ENCODE measurements around the gene ZDBF2. TPM values are rescaled to one million over a fixed set of nuclear protein-coding genes. Genes with fewer than 3 reads are reported as not detected.

The ZDBF2 gene
- total and polyA plus RNA-seq, 7 donors: 1.4 to 20.8 (median 7.1) TPM

GRCh38 chr2:206305523-206306245 lies 31.2 kb downstream of the ZDBF2 start:
- peaks cover 5 to 32% of the 10 kb centered on the region in 2 donors for H3K36me3 ChIP-seq (ENCODE audit: insufficient read depth in 1 of 2, low read depth in 1 of 2)
- no peak for TF ChIP-seq CTCF (IDR thresholded peaks at IDR 0.05)
- H3K4me3 ChIP-seq: no peak overlapping the region
- no peak overlapping the region for H3K27ac ChIP-seq
- ATAC-seq: no peak
- 72 to 76% (median 75%) methylated on average over 3 of the region's 3 CpGs for WGBS, 3 donors
- no peaks in the 10 kb centered on the region for H3K4me1 ChIP-seq
- intact Hi-C loops (cut with DNase I): no loop called here
- DNase-seq: no peak
- H3K27me3 ChIP-seq (ENCODE audit: insufficient read depth in 3 of 3, low read length in 2 of 3): no peaks in the 10 kb centered on the region
- H3K9me3 ChIP-seq: no peaks in the 10 kb centered on the region

GRCh38 chr2:206311026-206311425 lies 36.6 kb downstream of the ZDBF2 start:
- intact Hi-C loops (cut with DNase I): no loop called here
- DNase-seq (no peak), ATAC-seq (no peak)
- no peak overlapping the region for H3K27ac ChIP-seq
- TF ChIP-seq CTCF (IDR thresholded peaks at IDR 0.05): no peak
- no peaks in the 10 kb centered on the region for H3K27me3 ChIP-seq (ENCODE audit: insufficient read depth in 3 of 3, low read length in 2 of 3)
- no peaks in the 10 kb centered on the region for H3K4me1 ChIP-seq
- H3K9me3 ChIP-seq: no peaks in the 10 kb centered on the region
- 80 to 86% (median 82%) methylated on average over 9 of the region's 9 CpGs for WGBS, 3 donors
- no peak overlapping the region for H3K4me3 ChIP-seq
- H3K36me3 ChIP-seq (ENCODE audit: insufficient read depth in 1 of 2, low read depth in 1 of 2): peaks cover 2 to 15% of the 10 kb centered on the region in 2 donors

GRCh38 chr2:206316141-206316540 lies 41.7 kb downstream of the ZDBF2 start:
- Histone ChIP-seq H3K36me3 (ENCODE audit: insufficient read depth in 1 of 2, low read depth in 1 of 2) (no peaks in the 10 kb centered on the region), H3K4me3 (no peak overlapping the region), H3K27ac (no peak overlapping the region), H3K27me3 (ENCODE audit: insufficient read depth in 3 of 3, low read length in 2 of 3) (no peaks in the 10 kb centered on the region), H3K4me1 (no peaks in the 10 kb centered on the region), H3K9me3 (peaks cover 3% of the 10 kb centered on the region)
- WGBS, 3 donors: 68 to 85% (median 75%) methylated on average over 1 of the region's 1 CpG
- DNase-seq (no peak), ATAC-seq (no peak)
- intact Hi-C loops (cut with DNase I): no loop called here
- TF ChIP-seq CTCF (IDR thresholded peaks at IDR 0.05): no peak

- ATAC-seq (no peak), DNase-seq (no peak)
- H3K4me1 ChIP-seq: no peaks in the 10 kb centered on the region
- TF ChIP-seq CTCF (IDR thresholded peaks at IDR 0.05): no peak
- no peaks in the 10 kb centered on the region for H3K27me3 ChIP-seq (ENCODE audit: insufficient read depth in 3 of 3, low read length in 2 of 3)
- H3K36me3 ChIP-seq (ENCODE audit: insufficient read depth in 1 of 2, low read depth in 1 of 2): no peaks in the 10 kb centered on the region
- peaks cover 3% of the 10 kb centered on the region for H3K9me3 ChIP-seq
- WGBS, 3 donors: 92 to 93% (median 92%) methylated on average over 3 of the region's 3 CpGs
- intact Hi-C loops (cut with DNase I): no loop called here
- no peak overlapping the region for H3K27ac ChIP-seq
- no peak overlapping the region for H3K4me3 ChIP-seq
Measured at GRCh38 chr2:206323033-206323432, 48.6 kb downstream of the ZDBF2 start.

- H3K27me3 ChIP-seq (ENCODE audit: insufficient read depth in 3 of 3, low read length in 2 of 3): no peaks in the 10 kb centered on the region
- no peak overlapping the region for H3K4me3 ChIP-seq
- H3K4me1 ChIP-seq: no peaks in the 10 kb centered on the region
- no peaks in the 10 kb centered on the region for H3K36me3 ChIP-seq (ENCODE audit: insufficient read depth in 1 of 2, low read depth in 1 of 2)
- no peak overlapping the region for H3K27ac ChIP-seq
- WGBS, 3 donors: 86 to 91% (median 91%) methylated on average over 4 of the region's 4 CpGs
- DNase-seq (no peak), ATAC-seq (no peak)
- peaks cover 3% of the 10 kb centered on the region for H3K9me3 ChIP-seq
- intact Hi-C loops (cut with DNase I): no loop called here
- no peak for TF ChIP-seq CTCF (IDR thresholded peaks at IDR 0.05)
Measured at GRCh38 chr2:206323486-206323885, 49.0 kb downstream of the ZDBF2 start.
